ENCODE data around the gene KCNJ9. TPM values are rescaled to one million over a fixed set of nuclear protein-coding genes. Genes with fewer than 3 reads are reported as not detected.

The KCNJ9 gene
- total RNA-seq, 1 experiment from 2014 or later: 0.09 TPM

DNA sequence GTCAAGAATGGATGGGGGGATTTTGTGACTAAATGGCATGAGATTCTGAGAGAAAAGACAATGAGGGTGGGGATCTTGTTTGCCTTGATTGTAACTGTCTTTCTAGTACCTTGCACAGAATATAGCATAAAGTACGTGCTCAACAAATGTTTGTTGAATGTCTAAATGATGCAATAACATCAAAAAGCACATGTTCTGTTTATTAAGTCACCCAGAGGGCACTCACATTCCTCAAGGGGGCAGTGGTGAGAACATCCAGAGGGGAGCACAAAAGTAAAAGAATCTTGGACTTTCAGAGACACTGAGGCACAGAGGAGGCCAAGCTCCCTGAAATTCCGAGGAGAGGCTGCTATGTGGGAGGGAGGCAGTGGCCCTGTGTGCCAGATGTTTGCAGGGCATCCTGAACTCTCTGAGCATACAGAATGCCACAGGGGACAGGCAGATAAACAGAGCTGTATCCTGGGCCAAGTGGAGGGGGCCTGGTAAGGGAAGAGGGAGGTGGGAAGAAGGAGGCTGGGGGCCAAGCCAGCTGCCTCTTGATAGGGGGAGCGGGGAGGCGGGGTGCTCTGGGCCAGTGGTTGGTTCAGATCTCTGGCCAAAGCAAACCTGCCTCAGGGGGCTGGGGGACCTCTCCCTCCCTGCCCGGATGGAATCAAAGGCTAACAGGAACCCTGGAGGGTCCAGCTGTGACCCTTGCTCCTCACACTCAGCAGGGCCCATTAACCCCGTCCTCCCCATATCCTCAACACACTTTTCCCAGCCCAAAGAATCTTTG lies 27.7 kb downstream of the KCNJ9 start:
- H4K5ac ChIP-seq (ENCODE audit: insufficient read length, low read depth, low read length): peak overlapping the region; percentile 10
- no peak overlapping the region for H3K27ac ChIP-seq (ENCODE audit: insufficient read length, low read depth, low read length)
- H2BK120ac ChIP-seq (ENCODE audit: low read depth, low read length, poor library complexity, severe bottlenecking): peak overlapping the region; percentile 39
- no peaks in the 10 kb centered on the region for H3K9me3 ChIP-seq (ENCODE audit: control insufficient read depth, low read depth, low read length)
- peak overlapping the region in 1 of 2 experiments; percentile 52; a peak in 2 of 5 replicates for H3K4me3 Mint-ChIP-seq
- H3K9ac ChIP-seq (ENCODE audit: extremely low read depth, insufficient read length, low read length): no peak overlapping the region
- no peak overlapping the region for H3K4me2 ChIP-seq (ENCODE audit: insufficient read depth, insufficient read length, low read length)
- peak overlapping the region; percentile 57; the same call in 1 of the 2 replicates for H3K4ac ChIP-seq (ENCODE audit: low read depth, low read length)
- no peaks in the 10 kb centered on the region; a peak in 1 of 5 replicates for H3K9me3 Mint-ChIP-seq
- H3K18ac ChIP-seq (ENCODE audit: insufficient read length, low read depth, low read length): peak overlapping the region; percentile 49
- no peak for DNase-seq
- no peak overlapping the region for H2AK5ac ChIP-seq (ENCODE audit: insufficient read length, low read length)
- H3K36me3 Mint-ChIP-seq (ENCODE audit: insufficient read depth in 1 of 3, low read depth in 3 of 3): no peaks in the 10 kb centered on the region; a peak in 1 of 7 replicates
- H2BK5ac ChIP-seq (ENCODE audit: insufficient read length, low read length): no peak overlapping the region
- H2BK15ac ChIP-seq (ENCODE audit: low read depth, low read length): no peak overlapping the region
- H3K27ac Mint-ChIP-seq: peak overlapping the region; percentile 71 to 94 (median 87)
- H3K4me1 Mint-ChIP-seq: peaks cover 47 to 59% of the 10 kb centered on the region in 2 experiments
- H4K20me1 ChIP-seq (ENCODE audit: control insufficient read depth, insufficient read depth, insufficient read length): no peaks in the 10 kb centered on the region
- TF ChIP-seq, protein P1, sequence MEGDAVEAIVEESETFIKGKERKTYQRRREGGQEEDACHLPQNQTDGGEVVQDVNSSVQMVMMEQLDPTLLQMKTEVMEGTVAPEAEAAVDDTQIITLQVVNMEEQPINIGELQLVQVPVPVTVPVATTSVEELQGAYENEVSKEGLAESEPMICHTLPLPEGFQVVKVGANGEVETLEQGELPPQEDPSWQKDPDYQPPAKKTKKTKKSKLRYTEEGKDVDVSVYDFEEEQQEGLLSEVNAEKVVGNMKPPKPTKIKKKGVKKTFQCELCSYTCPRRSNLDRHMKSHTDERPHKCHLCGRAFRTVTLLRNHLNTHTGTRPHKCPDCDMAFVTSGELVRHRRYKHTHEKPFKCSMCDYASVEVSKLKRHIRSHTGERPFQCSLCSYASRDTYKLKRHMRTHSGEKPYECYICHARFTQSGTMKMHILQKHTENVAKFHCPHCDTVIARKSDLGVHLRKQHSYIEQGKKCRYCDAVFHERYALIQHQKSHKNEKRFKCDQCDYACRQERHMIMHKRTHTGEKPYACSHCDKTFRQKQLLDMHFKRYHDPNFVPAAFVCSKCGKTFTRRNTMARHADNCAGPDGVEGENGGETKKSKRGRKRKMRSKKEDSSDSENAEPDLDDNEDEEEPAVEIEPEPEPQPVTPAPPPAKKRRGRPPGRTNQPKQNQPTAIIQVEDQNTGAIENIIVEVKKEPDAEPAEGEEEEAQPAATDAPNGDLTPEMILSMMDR (conservative IDR thresholded peaks at IDR 0.05): peak; percentile 75
- WGBS (ENCODE audit: extremely low coverage, insufficient read length, low lambda C conversion rate): no CpG with 5 or more reads among the region's 6 CpGs
- no peaks in the 10 kb centered on the region for H3K23me2 ChIP-seq (ENCODE audit: insufficient read length, low read depth, low read length, poor library complexity, severe bottlenecking)
- no peak overlapping the region for H4K91ac ChIP-seq (ENCODE audit: insufficient read length, low read depth, low read length)
- peak overlapping the region; percentile 1 for H2AFZ ChIP-seq (ENCODE audit: low read length)
- no peak overlapping the region for H3K14ac ChIP-seq (ENCODE audit: insufficient read depth, low read length)
- H3T11ph ChIP-seq (ENCODE audit: low read length): no peak overlapping the region
- H3K79me2 ChIP-seq (ENCODE audit: insufficient read depth, low read length): no peaks in the 10 kb centered on the region
- peaks cover 5% of the 10 kb centered on the region for H3K27me3 Mint-ChIP-seq (ENCODE audit: low read depth)
- H2BK12ac ChIP-seq (ENCODE audit: insufficient read length, low read depth, low read length): no peak overlapping the region
- no peak overlapping the region for H2BK20ac ChIP-seq (ENCODE audit: low read depth, low read length, poor library complexity, severe bottlenecking)
- no peaks in the 10 kb centered on the region for H3K79me1 ChIP-seq (ENCODE audit: insufficient read depth, low read depth, low read length, poor library complexity, severe bottlenecking)
- H3K27me3 ChIP-seq (ENCODE audit: insufficient read depth, low read length): no peaks in the 10 kb centered on the region
- H3K56ac ChIP-seq (ENCODE audit: insufficient read length, low read depth, low read length): no peak overlapping the region
- H3K23ac ChIP-seq (ENCODE audit: insufficient read length, low read depth, low read length): no peak overlapping the region
- H3K4me1 ChIP-seq (ENCODE audit: insufficient read depth, low read length): peaks cover 8% of the 10 kb centered on the region; the same call in 1 of the 2 replicates
- H4K8ac ChIP-seq (replicated peaks; ENCODE audit: insufficient read length, low read depth, low read length): no peak overlapping the region
